ENCODE results near the gene AGBL4.
A peak's percentile ranks its signal among the peaks of the same experiment; 100 is the strongest.
"Not testable (repeated sequence)": the region's sequence is repeated elsewhere in the genome, so short reads cannot be mapped to it uniquely, and the experiment has no call there.

Gene AGBL4

GRCh38 chr1:50023292-50024159 lies at the start of gene AGBL4:
Gene AGBL4, minus strand, starts transcription at chr1:50023954.
- peak; percentile 24 for DNase-seq

DNA sequence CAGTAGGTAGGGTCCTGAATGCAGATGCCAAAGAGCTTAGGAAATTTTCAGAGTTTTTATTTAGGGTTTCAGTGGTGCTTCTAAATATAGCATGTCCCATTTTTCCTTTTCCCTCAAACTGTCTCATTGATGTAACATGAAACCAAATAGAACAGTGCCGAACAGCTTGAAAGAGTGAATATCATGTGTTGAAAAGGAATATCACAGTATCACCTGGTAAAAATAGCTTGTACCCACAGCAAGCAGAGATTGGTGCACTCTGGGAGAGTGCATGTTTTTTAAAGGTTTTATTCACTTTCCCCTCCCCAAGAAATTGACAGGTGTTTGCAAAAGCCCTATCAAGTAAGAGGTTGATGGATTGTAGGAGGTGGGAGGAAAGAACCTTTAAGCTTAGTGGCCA lies 43.1 kb upstream of the AGBL4 start:
- DNase-seq: no peak

GRCh38 chr1:50060279-50060678 lies 36.5 kb upstream of the AGBL4 start:
- peak; percentile 18 for DNase-seq

DNA sequence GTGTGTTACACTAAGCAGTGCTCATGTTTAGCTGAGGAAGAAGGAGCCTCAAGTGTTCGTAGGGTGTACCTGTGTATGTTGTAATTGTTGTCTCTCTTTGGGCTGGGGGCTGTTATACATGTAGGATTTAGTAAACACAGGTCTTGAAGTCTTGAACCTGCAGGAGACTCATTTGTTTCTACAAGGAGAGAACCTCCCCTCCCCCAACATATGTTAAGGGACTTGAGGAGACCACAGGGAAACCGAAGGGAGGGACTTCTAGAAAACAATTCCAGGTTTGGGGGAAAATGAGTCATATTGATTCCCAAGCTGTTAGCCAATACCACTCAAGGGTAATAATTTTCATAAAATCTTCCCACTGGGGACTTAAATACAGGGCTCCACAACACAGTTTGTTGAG lies 25.0 kb upstream of the AGBL4 start:
- DNase-seq: no peak

DNA sequence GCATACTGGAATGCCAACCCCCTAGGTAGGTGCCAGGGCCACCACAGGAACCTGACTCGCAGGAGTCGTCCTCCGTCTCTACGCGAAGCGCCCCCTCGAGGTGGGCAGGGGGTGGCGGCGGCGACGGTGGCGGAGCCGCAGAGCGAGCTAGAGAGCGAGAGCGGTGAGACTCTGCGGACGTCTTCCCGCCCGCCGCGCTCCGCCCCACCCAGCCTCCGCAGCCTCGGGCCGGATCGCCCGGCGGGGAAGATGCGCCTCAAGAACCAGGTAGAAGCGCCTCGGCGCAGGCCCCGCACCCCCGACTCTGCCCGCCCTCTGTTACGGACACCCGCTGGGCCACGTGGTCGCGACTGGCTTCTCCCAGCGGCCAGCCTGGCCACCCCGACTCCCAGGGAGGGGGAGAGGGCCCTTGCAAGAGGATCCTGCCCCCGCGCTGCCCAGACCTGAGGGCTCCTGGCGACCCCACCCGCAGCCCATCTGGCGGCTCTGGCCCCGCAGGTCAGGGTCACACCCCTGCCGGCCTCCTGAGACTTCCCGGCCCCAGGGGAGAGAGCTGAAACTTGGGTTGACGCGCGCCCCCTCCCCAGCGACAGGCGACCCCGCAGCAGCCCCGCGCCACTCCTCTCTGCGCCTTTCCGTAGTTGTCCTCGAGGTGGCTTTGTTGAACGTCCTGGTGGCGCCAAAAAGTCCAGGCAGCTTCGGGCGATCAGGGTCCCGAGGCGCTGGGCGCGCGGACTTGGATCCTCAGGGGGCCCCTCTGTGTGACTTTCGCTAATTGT lies 24.4 kb upstream of the AGBL4 start:
- DNase-seq: peak; percentile 1

DNA sequence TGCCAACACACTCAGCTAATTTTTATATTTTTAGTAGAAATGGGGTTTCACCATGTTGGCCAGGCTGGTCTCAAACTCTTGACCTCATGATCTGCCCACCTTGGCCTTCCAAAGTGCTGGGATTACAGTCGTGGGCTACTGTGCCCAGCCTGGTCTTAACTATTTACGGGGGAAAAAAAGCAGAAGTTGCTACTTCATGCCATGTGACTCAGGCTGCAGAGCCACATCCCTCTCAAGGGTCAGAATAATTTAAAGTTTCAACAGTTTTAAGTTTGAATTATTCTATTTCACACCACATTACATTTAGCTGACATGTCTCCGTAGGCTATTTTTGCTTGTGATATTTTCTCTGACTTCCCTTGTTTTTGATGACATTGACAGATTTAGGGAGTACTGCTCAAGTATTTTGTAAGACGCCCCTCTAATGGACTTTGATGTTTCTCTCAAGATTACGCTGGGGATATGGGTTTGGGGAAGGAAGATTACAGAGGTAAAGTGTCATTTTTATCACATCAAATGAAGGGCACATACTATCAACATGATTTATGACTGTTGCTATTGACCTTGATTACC lies 14.6 kb upstream of the AGBL4 start:
- no peak for DNase-seq

DNA sequence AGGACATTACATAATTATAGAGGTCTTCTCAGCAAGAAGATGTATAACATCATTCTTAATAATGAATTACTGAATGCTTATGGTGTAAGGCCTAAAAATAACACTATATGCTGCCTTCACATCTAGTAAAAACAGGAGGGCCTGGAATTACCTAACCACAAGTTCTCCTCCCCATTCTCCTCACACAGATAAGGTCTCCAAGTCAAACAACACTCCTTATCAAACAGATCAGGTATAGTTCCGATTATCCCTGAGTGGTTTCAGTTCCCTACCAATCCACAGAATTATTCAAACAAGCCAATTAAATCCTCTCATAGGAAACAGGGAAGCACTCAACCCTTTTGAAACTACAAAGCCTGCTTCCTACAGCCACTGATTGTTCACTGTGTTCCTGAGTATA lies 4.0 kb upstream of the AGBL4 start:
- no peak for DNase-seq

DNA sequence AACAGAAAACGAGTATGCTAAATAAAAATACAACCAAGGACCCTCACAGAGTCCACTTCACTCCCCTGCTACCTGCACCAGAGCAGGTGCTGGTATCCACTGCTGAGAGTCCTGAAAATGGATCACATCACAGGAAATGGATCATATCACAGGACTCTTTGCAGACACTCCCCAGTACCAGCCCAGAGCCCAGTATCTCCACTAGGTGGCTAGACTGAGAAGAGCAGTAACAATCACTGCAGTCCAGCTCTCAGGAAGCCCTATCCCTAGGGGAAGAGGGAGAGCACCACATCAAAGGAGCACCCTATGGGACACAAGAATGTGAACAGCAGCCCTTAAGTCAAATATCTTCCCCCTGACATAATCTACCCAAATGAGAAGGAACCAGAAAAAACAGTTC lies 28.0 kb downstream of the AGBL4 start:
- DNase-seq: no peak

- DNase-seq: no peak
Measured at GRCh38 chr1:49971088-49971487, 52.7 kb downstream of the AGBL4 start.

- no peak for DNase-seq
Measured at GRCh38 chr1:49951385-49951784, 72.4 kb downstream of the AGBL4 start.

GRCh38 chr1:49915301-49915700 lies 108.5 kb downstream of the AGBL4 start:
- DNase-seq: not testable (repeated sequence)

DNA sequence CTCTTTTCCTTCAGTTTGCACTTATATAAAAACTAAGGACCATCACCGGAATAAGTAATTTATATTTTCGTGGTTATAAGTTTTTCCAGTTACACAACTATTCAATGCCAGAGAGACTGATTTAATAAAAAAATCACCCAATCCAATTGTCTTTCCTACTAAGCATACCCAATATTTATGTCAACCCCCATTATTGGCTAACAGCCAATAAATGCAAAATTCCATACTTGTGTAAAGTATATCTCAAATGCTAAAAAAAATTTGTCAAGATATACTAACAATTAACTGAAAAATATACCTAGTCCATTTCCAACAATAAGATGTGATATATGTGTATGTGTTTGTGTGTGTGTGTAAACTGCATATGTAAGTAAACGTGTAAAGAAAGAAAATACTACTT lies 117.4 kb downstream of the AGBL4 start:
- DNase-seq: no peak

GRCh38 chr1:49864581-49864980 lies 159.2 kb downstream of the AGBL4 start:
- no peak for DNase-seq

- no peak for DNase-seq
Measured at GRCh38 chr1:49854741-49855140, 169.0 kb downstream of the AGBL4 start.

GRCh38 chr1:49842596-49842995 lies 181.2 kb downstream of the AGBL4 start:
- no peak for DNase-seq

DNA sequence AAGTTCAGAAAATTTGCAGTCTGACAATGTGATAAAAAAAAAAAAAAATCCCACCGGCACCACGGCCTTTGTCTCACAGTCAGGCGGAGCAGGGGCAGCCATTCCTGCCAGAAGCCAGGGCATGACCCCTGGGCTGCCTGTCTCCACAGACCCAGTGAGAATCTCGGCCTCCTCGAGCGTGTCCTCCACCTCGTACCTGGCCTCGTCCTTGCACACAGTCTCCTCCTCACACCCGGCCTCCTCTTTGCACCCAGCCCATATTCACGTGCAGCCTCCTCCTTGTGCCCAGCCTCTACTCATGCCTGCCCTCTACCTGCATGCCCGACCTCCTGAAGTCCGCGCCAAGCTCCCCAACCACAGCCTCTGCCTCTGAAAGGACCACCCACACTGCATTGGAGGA lies 182.0 kb downstream of the AGBL4 start:
- DNase-seq: no peak

- DNase-seq: no peak
Measured at GRCh38 chr1:49824261-49824660, 199.5 kb downstream of the AGBL4 start.

DNA sequence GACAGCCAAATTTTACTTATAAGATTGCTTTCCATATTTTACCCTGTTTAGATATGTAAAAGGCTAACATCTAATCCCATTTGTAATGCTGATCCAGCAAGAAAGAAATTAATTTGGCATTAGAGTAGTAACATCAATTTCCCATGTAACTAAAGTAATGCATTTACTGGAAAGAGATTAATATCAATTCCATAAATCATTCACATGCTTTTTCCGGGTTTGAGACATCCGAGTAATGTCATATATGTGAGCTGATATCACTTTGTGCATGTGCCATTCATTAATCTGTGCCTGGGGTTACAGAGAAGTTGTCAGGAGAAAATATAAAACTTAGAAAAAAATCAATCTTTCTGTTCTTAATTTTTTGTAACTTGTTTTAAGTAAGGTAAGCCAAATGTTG lies 206.1 kb downstream of the AGBL4 start:
- DNase-seq: no peak

DNA sequence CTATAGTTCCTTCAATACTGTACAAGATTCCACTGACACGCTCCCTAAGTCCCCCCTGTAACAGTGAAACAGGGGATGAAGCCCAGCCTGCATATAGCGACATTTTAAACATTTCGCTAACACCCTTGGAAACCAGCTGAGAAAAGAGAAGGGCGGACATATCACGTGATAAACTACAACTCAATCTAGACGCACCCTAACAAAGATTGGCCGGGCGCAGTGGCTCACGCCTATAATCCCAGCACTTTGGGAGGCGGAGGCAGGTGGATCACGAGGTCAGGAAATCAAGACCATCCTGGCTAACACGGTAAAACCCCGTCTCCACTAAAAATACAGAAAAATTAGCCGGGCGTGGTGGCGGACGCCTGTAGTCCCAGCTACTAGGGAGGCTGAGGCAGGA lies 236.7 kb downstream of the AGBL4 start:
- DNase-seq: not testable (repeated sequence)

GRCh38 chr1:49765034-49765433 lies 258.7 kb downstream of the AGBL4 start:
- no peak for DNase-seq

- DNase-seq: not testable (repeated sequence)
Measured at GRCh38 chr1:49738118-49738517, 285.6 kb downstream of the AGBL4 start.

- DNase-seq: no peak
Measured at GRCh38 chr1:49728377-49728776, 295.4 kb downstream of the AGBL4 start.

GRCh38 chr1:49723662-49724061 lies 300.1 kb downstream of the AGBL4 start:
- no peak for DNase-seq
